ENCODE results near the gene NRXN3. TPM values are rescaled to one million over a fixed set of nuclear protein-coding genes. Genes with fewer than 3 reads are reported as not detected.

Gene NRXN3
- total and polyA plus RNA-seq, 2 experiments from 2014 or later = 1.0 to 1.8 TPM

DNA sequence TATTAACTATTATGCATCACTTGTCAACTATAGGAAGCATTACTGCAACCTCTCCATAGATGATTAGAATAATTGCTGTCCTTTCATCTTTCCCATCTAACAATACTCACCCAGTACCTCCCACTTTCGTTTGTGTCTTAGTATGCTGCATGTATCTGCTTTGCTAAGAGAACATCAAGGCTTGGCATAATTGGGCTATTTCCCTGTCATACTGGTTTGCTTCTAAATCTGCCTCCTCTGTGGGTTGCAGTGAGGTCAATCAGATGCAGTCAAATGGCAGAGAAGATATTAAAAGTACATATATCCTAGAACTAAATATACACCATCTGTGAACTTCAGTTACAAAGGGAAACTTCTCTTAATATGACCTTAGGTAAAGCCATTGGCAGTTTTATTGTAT, 1330.3 kb downstream of the NRXN3 start (continued):
- TF ChIP-seq, protein P1, sequence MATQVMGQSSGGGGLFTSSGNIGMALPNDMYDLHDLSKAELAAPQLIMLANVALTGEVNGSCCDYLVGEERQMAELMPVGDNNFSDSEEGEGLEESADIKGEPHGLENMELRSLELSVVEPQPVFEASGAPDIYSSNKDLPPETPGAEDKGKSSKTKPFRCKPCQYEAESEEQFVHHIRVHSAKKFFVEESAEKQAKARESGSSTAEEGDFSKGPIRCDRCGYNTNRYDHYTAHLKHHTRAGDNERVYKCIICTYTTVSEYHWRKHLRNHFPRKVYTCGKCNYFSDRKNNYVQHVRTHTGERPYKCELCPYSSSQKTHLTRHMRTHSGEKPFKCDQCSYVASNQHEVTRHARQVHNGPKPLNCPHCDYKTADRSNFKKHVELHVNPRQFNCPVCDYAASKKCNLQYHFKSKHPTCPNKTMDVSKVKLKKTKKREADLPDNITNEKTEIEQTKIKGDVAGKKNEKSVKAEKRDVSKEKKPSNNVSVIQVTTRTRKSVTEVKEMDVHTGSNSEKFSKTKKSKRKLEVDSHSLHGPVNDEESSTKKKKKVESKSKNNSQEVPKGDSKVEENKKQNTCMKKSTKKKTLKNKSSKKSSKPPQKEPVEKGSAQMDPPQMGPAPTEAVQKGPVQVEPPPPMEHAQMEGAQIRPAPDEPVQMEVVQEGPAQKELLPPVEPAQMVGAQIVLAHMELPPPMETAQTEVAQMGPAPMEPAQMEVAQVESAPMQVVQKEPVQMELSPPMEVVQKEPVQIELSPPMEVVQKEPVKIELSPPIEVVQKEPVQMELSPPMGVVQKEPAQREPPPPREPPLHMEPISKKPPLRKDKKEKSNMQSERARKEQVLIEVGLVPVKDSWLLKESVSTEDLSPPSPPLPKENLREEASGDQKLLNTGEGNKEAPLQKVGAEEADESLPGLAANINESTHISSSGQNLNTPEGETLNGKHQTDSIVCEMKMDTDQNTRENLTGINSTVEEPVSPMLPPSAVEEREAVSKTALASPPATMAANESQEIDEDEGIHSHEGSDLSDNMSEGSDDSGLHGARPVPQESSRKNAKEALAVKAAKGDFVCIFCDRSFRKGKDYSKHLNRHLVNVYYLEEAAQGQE (IDR thresholded peaks at IDR 0.05; ENCODE audit: unreplicated experiment) = no peak
- TF ChIP-seq NANOG (IDR thresholded peaks at IDR 0.05; ENCODE audit: borderline replicate concordance) (no peak), ZNF331 (CRISPR knock-in tag; IDR thresholded peaks at IDR 0.05; ENCODE audit: low read depth) (no peak)

DNA sequence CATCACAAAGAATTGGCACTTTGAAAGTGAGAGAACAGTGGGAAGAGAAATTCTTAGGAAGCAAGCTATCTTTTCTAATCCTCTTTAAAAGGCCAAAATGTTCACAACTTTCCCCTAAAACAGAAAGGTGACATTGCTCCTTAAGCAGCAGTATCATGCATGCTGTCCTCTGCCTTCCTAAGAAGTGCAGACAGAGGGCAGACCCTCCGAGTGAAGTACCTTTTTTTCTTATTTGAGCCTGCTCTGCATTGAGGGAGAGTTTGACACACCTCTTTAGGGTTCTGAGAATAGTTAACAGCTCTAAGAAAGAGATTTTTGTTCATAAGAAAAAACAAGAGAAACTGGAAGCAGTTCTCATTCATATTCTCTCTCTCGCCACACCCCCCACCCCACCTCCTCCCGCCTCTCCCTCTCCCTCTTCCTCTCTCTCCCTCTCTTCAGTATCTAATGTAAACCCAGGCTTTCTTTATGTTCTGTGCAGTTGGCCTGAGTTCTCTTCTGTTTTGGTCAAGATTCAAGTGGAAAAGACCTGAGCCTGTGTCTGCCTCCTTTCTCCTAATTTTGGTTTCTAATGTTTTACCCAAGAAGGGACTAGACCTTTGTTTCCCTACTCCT, 1332.1 kb downstream of the NRXN3 start:
- Mint-ChIP-seq H3K27me3 (ENCODE audit: insufficient read depth, low read depth, poor library complexity) (no peaks in the 10 kb centered on the region), H3K4me1 (peaks cover 14% of the 10 kb centered on the region), H3K36me3 (ENCODE audit: low read depth) (no peaks in the 10 kb centered on the region), H3K9me3 (no peaks in the 10 kb centered on the region), H3K4me3 (no peak overlapping the region), H3K27ac (no peak overlapping the region)
- no peaks in the 10 kb centered on the region for H3K27me3 ChIP-seq (ENCODE audit: insufficient read depth)
- H3K27ac ChIP-seq (ENCODE audit: low read depth) = no peak overlapping the region
- TF ChIP-seq, protein P2, sequence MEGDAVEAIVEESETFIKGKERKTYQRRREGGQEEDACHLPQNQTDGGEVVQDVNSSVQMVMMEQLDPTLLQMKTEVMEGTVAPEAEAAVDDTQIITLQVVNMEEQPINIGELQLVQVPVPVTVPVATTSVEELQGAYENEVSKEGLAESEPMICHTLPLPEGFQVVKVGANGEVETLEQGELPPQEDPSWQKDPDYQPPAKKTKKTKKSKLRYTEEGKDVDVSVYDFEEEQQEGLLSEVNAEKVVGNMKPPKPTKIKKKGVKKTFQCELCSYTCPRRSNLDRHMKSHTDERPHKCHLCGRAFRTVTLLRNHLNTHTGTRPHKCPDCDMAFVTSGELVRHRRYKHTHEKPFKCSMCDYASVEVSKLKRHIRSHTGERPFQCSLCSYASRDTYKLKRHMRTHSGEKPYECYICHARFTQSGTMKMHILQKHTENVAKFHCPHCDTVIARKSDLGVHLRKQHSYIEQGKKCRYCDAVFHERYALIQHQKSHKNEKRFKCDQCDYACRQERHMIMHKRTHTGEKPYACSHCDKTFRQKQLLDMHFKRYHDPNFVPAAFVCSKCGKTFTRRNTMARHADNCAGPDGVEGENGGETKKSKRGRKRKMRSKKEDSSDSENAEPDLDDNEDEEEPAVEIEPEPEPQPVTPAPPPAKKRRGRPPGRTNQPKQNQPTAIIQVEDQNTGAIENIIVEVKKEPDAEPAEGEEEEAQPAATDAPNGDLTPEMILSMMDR (conservative IDR thresholded peaks at IDR 0.05; ENCODE audit: low read depth in 2 of 2) = peak in 1 of 2 experiments; percentile 25; a peak in 1 of 4 replicates
- no peak for TF ChIP-seq CREB1 (CRISPR knock-in tag; IDR thresholded peaks at IDR 0.05; ENCODE audit: low read depth)
- H3K36me3 ChIP-seq (ENCODE audit: insufficient read depth) = no peaks in the 10 kb centered on the region
- no peaks in the 10 kb centered on the region for H3K79me2 ChIP-seq (replicated peaks; ENCODE audit: insufficient read depth)
- H3K4me1 ChIP-seq (ENCODE audit: insufficient read depth) = peaks cover 7% of the 10 kb centered on the region; the same call in 1 of the 2 replicates
- no peak overlapping the region for H3K4me3 ChIP-seq
- no peaks in the 10 kb centered on the region for H4K20me1 ChIP-seq (replicated peaks; ENCODE audit: insufficient read depth)
- ATAC-seq = peak; percentile 83
- no peaks in the 10 kb centered on the region for H3K9me2 ChIP-seq (ENCODE audit: insufficient read depth)
- H3K4me2 ChIP-seq = 0 out of 2 replicates have a peak overlapping the region, but pooled peaks have one; percentile 31
- peak overlapping the region; percentile 43; the same call in 1 of the 2 replicates for H2AFZ ChIP-seq
- peak; percentile 15 for DNase-seq (ENCODE audit: low spot score)
- H3F3A ChIP-seq (replicated peaks; ENCODE audit: low read depth) = no peaks in the 10 kb centered on the region

DNA sequence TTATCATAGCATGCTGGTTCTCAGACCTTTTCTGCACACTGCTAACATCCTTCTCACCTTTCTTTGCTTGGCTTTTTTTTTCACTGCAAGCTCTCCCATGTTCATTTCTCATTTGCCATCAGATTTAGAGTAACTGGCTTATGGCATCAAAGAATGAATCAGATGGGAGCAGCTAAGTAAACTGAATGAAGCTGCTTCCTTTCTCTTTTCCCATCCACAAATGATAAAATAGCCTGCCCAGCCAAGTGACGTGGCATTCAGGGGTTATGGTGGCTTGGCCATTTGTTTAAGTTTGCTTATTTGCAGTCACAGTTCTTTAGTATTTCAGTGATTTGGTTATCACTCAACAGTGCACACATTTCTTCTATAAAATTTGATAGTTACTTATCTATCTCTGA, 1332.6 kb downstream of the NRXN3 start:
- Histone ChIP-seq H3K9me2 (ENCODE audit: insufficient read depth) (no peaks in the 10 kb centered on the region), H3K27me3 (ENCODE audit: insufficient read depth) (no peaks in the 10 kb centered on the region), H3K36me3 (ENCODE audit: insufficient read depth) (no peaks in the 10 kb centered on the region), H3K4me1 (ENCODE audit: insufficient read depth) (peaks cover 7% of the 10 kb centered on the region; the same call in 1 of the 2 replicates), H3K4me2 (no peak overlapping the region), H2AFZ (0 out of 2 replicates have a peak overlapping the region, but pooled peaks have one; percentile 43), H3K4me3 (no peak overlapping the region), H3K27ac (ENCODE audit: low read depth) (no peak overlapping the region), H3K79me2 (replicated peaks; ENCODE audit: insufficient read depth) (no peaks in the 10 kb centered on the region), H4K20me1 (replicated peaks; ENCODE audit: insufficient read depth) (no peaks in the 10 kb centered on the region), H3F3A (replicated peaks; ENCODE audit: low read depth) (no peaks in the 10 kb centered on the region)
- Mint-ChIP-seq H3K27ac (no peak overlapping the region), H3K4me1 (peaks cover 14% of the 10 kb centered on the region), H3K4me3 (no peak overlapping the region), H3K36me3 (ENCODE audit: low read depth) (no peaks in the 10 kb centered on the region), H3K9me3 (no peaks in the 10 kb centered on the region), H3K27me3 (ENCODE audit: insufficient read depth, low read depth, poor library complexity) (no peaks in the 10 kb centered on the region)
- DNase-seq (ENCODE audit: low spot score) = no peak
- no peak for ATAC-seq
- TF ChIP-seq JUNB (IDR thresholded peaks at IDR 0.05; ENCODE audit: unreplicated experiment) (no peak), POLR2AphosphoS5 (IDR thresholded peaks at IDR 0.05; ENCODE audit: low read depth) (no peak)
- TF ChIP-seq, protein P3, sequence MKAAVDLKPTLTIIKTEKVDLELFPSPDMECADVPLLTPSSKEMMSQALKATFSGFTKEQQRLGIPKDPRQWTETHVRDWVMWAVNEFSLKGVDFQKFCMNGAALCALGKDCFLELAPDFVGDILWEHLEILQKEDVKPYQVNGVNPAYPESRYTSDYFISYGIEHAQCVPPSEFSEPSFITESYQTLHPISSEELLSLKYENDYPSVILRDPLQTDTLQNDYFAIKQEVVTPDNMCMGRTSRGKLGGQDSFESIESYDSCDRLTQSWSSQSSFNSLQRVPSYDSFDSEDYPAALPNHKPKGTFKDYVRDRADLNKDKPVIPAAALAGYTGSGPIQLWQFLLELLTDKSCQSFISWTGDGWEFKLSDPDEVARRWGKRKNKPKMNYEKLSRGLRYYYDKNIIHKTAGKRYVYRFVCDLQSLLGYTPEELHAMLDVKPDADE (IDR thresholded peaks at IDR 0.05) = no peak

Data from GM23338 (cell line).